Endodermal cell (in vitro differentiated cells): Measurements from ENCODE around the gene HAUS7. TPM values are rescaled to one million over a fixed set of nuclear protein-coding genes. Genes with fewer than 3 reads are reported as not detected.

Source experiments
- DNase-seq: peaks from one replicate; pipeline ENCODE4 v3.0.0-alpha.2; 2017
- H3K27ac ChIP-seq: 2 replicates; pipeline ENCODE4 v1.5.1; 2013; ENCODE audit warnings: mild to moderate bottlenecking, low read depth, low read length, moderate library complexity
- H3K27me3 ChIP-seq: 2 replicates; pipeline ENCODE4 v1.6.1; 2013; ENCODE audit warnings: mild to moderate bottlenecking, low read length, moderate library complexity; ENCODE audit not compliant: insufficient read depth, control insufficient read depth, poor library complexity, severe bottlenecking
- H3K36me3 ChIP-seq: 2 replicates; pipeline ENCODE4 v1.7.0; 2013; ENCODE audit warnings: mild to moderate bottlenecking, low read length, moderate library complexity; ENCODE audit not compliant: control insufficient read depth, insufficient read depth
- H3K4me1 ChIP-seq: one replicate; pipeline ENCODE4 v1.7.0; 2013; ENCODE audit warnings: low read length; ENCODE audit not compliant: control insufficient read depth, insufficient read depth
- H3K4me3 ChIP-seq: 2 replicates; pipeline ENCODE4 v1.5.1; 2013; ENCODE audit warnings: mild to moderate bottlenecking, low read length, moderate library complexity
- H3K9ac ChIP-seq: 2 replicates; pipeline ENCODE4 v1.6.1; 2013; ENCODE audit warnings: mild to moderate bottlenecking, low read length, moderate library complexity; ENCODE audit not compliant: poor library complexity, severe bottlenecking; ENCODE audit errors: extremely low read depth
- H3K9me3 ChIP-seq: 2 replicates; pipeline ENCODE4 v1.6.1; 2013; ENCODE audit warnings: mild to moderate bottlenecking, low read length, moderate library complexity; ENCODE audit not compliant: control insufficient read depth
- H3K27ac Mint-ChIP-seq: 2 replicates; pipeline ENCODE4 v1.8.0; 2020; ENCODE audit warnings: mixed read lengths
- H3K27me3 Mint-ChIP-seq: 2 replicates; pipeline ENCODE4 v1.8.0; 2021; ENCODE audit warnings: mild to moderate bottlenecking, mixed read lengths; ENCODE audit not compliant: insufficient read depth
- H3K36me3 Mint-ChIP-seq: 2 replicates; pipeline ENCODE4 v1.8.0; 2020; ENCODE audit warnings: low read depth, mixed read lengths
- H3K4me1 Mint-ChIP-seq: 2 replicates; pipeline ENCODE4 v1.8.0; 2020; ENCODE audit warnings: mixed read lengths
- H3K4me3 Mint-ChIP-seq: 2 replicates; pipeline ENCODE4 v1.8.0; 2020; ENCODE audit warnings: mild to moderate bottlenecking, moderate library complexity, mixed read lengths
- H3K9me3 Mint-ChIP-seq: 2 replicates; pipeline ENCODE4 v1.8.0; 2020; ENCODE audit warnings: mild to moderate bottlenecking, mixed read lengths
- CTCF ChIP-seq: fragments of 200-600 bp; sonication (generic); conservative IDR thresholded peaks from 2 replicates; pipeline ENCODE4 v1.5.0; 2021; ENCODE audit warnings: antibody characterized with exemption, mild to moderate bottlenecking
- WGBS, 2 experiments: methylation state at CpG; one replicate each; pipeline versions ENCODE4 v1.1.5 to v1.1.7; 2013; ENCODE audit warnings: missing lambda C conversion rate in 2 of 2, mixed read lengths in 1 of 2; ENCODE audit not compliant: insufficient coverage in 1 of 2, insufficient read length in 1 of 2; 5-methylcytosine and 5-hydroxymethylcytosine counted together
- total RNA-seq, 2 donors: library from RNA; stranded (reverse); fragmentation: NEBNext Ultra II Directional in 1 of 2; extraction: Animal tissue kit (Norgen Biotek cat#: 25700) in 1 of 2; gene quantifications; 2 replicates in 1 of 2; 3 replicates in 1 of 2; pipeline ENCODE4 v1.2.1, GENCODE V29; 2021

The HAUS7 gene
- total RNA-seq, 2 donors from 2014 or later: 28.7 to 30.9 TPM

GRCh38 chrX:153455571-153455970 is 14.8 kb downstream of the HAUS7 start:
- no peak overlapping the region for H3K27ac Mint-ChIP-seq
- H3K9me3 ChIP-seq: no peaks in the 10 kb centered on the region
- H3K27ac ChIP-seq: no peak overlapping the region
- H3K4me1 Mint-ChIP-seq: no peaks in the 10 kb centered on the region
- no peaks in the 10 kb centered on the region for H3K36me3 ChIP-seq
- no peaks in the 10 kb centered on the region for H3K27me3 Mint-ChIP-seq
- no peak for TF ChIP-seq CTCF
- H3K36me3 Mint-ChIP-seq: peaks cover 7% of the 10 kb centered on the region
- H3K9me3 Mint-ChIP-seq: peaks cover 71% of the 10 kb centered on the region
- no peak overlapping the region for H3K9ac ChIP-seq
- 96 to 97% methylated on average over 11 to 13 of the region's 16 CpGs for WGBS, 2 experiments
- DNase-seq: no peak
- no peak overlapping the region for H3K4me3 Mint-ChIP-seq
- no peaks in the 10 kb centered on the region for H3K27me3 ChIP-seq
- H3K4me3 ChIP-seq: no peak overlapping the region
- H3K4me1 ChIP-seq: no peaks in the 10 kb centered on the region

GRCh38 chrX:153454901-153455550 is 15.3 kb downstream of the HAUS7 start:
- Histone ChIP-seq H3K27ac (no peak overlapping the region), H3K9me3 (no peaks in the 10 kb centered on the region), H3K36me3 (no peaks in the 10 kb centered on the region), H3K4me1 (no peaks in the 10 kb centered on the region), H3K9ac (no peak overlapping the region), H3K27me3 (no peaks in the 10 kb centered on the region), H3K4me3 (no peak overlapping the region)
- no peaks in the 10 kb centered on the region for H3K4me1 Mint-ChIP-seq
- TF ChIP-seq CTCF: no peak
- H3K27ac Mint-ChIP-seq: no peak overlapping the region
- 74 to 88% methylated on average over 7 to 16 of the region's 16 CpGs for WGBS, 2 experiments
- peaks cover 71% of the 10 kb centered on the region for H3K9me3 Mint-ChIP-seq
- peaks cover 7% of the 10 kb centered on the region for H3K36me3 Mint-ChIP-seq
- H3K4me3 Mint-ChIP-seq: no peak overlapping the region
- no peak for DNase-seq
- H3K27me3 Mint-ChIP-seq: no peaks in the 10 kb centered on the region

- TF ChIP-seq CTCF: no peak
- H3K4me3 ChIP-seq: no peak overlapping the region
- Mint-ChIP-seq H3K4me3 (no peak overlapping the region), H3K27me3 (no peaks in the 10 kb centered on the region), H3K4me1 (no peaks in the 10 kb centered on the region), H3K9me3 (peaks cover 63% of the 10 kb centered on the region), H3K36me3 (peaks cover 12% of the 10 kb centered on the region), H3K27ac (no peak overlapping the region)
- H3K9me3 ChIP-seq: no peaks in the 10 kb centered on the region
- WGBS, 2 experiments: 97 to 100% methylated on average over 2 to 8 of the region's 8 CpGs
- H3K9ac ChIP-seq: no peak overlapping the region
- H3K4me1 ChIP-seq: no peaks in the 10 kb centered on the region
- no peaks in the 10 kb centered on the region for H3K27me3 ChIP-seq
- H3K27ac ChIP-seq: no peak overlapping the region
- H3K36me3 ChIP-seq: no peaks in the 10 kb centered on the region
- DNase-seq: no peak
Measured at GRCh38 chrX:153450949-153451277, 19.5 kb downstream of the HAUS7 start.
